SK-N-SH (cell line): Measurements from ENCODE around the gene DPP10. TPM values are rescaled to one million over a fixed set of nuclear protein-coding genes. Genes with fewer than 3 reads are reported as not detected.

Source experiments
- CTCF ChIA-PET: fragments of 300-600, 350-600 bp; formaldehyde crosslinking; extraction: SDS; loops from one replicate; lab custom pipeline; 2021; lab: Yijun Ruan, JAX
- POLR2A ChIA-PET: fragments of 350-600 bp; sonication (Branson Sonifier 250); formaldehyde crosslinking; extraction: SDS; loops from one replicate; lab custom pipeline; 2020; ENCODE audit warnings: antibody characterized with exemption, inconsistent platforms; lab: Yijun Ruan, JAX
- DNase-seq: peaks from one replicate; pipeline ENCODE4 v3.0.0; 2012
- H2AFZ ChIP-seq: fragments of 200-600 bp; sonication (generic); 2 replicates; pipeline ENCODE4 v1.8.1; 2016; ENCODE audit warnings: antibody characterized with exemption, mild to moderate bottlenecking, low read depth
- H3F3A ChIP-seq: fragments of 200-600 bp; sonication (generic); replicated peaks from 2 replicates; pipeline ENCODE3; 2016; ENCODE audit warnings: antibody characterized with exemption, mild to moderate bottlenecking; ENCODE audit not compliant: insufficient read depth
- H3K27ac ChIP-seq, 2 experiments: fragments of 200-500 bp in 1 of 2; fragments of 200-600 bp in 1 of 2; sonication (Bioruptor generic) in 1 of 2; sonication (generic), shearing (Covaris generic) in 1 of 2; 2 replicates each; pipeline versions ENCODE4 v1.5.1 to v1.6.1; 2014 to 2016; ENCODE audit warnings: low read depth in 2 of 2, inconsistent platforms in 1 of 2, low read length in 1 of 2, mild to moderate bottlenecking in 1 of 2, mixed read lengths in 1 of 2
- H3K27me3 ChIP-seq: fragments of 200-600 bp; sonication (generic), shearing (Covaris generic); 2 replicates; pipeline ENCODE4 v1.6.1; 2016; ENCODE audit warnings: mixed run types; ENCODE audit not compliant: insufficient read depth
- H3K36me3 ChIP-seq, 2 experiments: fragments of 200-500 bp in 1 of 2; fragments of 200-600 bp in 1 of 2; sonication (Bioruptor generic) in 1 of 2; sonication (generic) in 1 of 2; replicated peaks in 1 of 2; 2 replicates each; pipeline versions ENCODE3 to v1.5.1; 2014 to 2016; ENCODE audit warnings: low read length in 1 of 2, mild to moderate bottlenecking in 1 of 2; ENCODE audit not compliant: insufficient read depth in 2 of 2, control insufficient read depth in 1 of 2
- H3K4me1 ChIP-seq, 2 experiments: fragments of 200-500 bp in 1 of 2; fragments of 200-600 bp in 1 of 2; sonication (Bioruptor generic) in 1 of 2; sonication (generic), shearing (Covaris generic) in 1 of 2; 2 replicates each; pipeline versions ENCODE4 v1.5.1 to v1.6.1; 2014 to 2016; ENCODE audit warnings: low read depth in 1 of 2, low read length in 1 of 2, mixed run types in 1 of 2; ENCODE audit not compliant: insufficient read depth in 2 of 2, control insufficient read depth in 1 of 2
- H3K4me2 ChIP-seq: fragments of 200-600 bp; sonication (generic), shearing (Covaris generic); 2 replicates; pipeline ENCODE4 v1.6.1; 2017; ENCODE audit warnings: mixed run types
- H3K4me3 ChIP-seq, 2 experiments: fragments of 200-500 bp in 1 of 2; fragments of 200-600 bp in 1 of 2; sonication (Bioruptor generic) in 1 of 2; sonication (generic), shearing (Covaris generic) in 1 of 2; 2 replicates each; pipeline versions ENCODE4 v1.5.1 to v1.8.1; 2014 to 2016; ENCODE audit warnings: low read depth in 2 of 2, inconsistent platforms in 1 of 2, low read length in 1 of 2, mild to moderate bottlenecking in 1 of 2, mixed read lengths in 1 of 2, moderate library complexity in 1 of 2
- H3K79me2 ChIP-seq: fragments of 200-600 bp; sonication (generic); 2 replicates; pipeline ENCODE4 v1.8.1; 2017; ENCODE audit warnings: mild to moderate bottlenecking; ENCODE audit not compliant: insufficient read depth
- H3K9ac ChIP-seq: fragments of 200-600 bp; sonication (generic); 2 replicates; pipeline ENCODE4 v1.6.1; 2017; ENCODE audit warnings: mixed run types
- H3K9me2 ChIP-seq: fragments of 200-600 bp; sonication (generic); 2 replicates; pipeline ENCODE4 v1.6.1; 2017; ENCODE audit warnings: mixed run types
- H3K9me3 ChIP-seq: fragments of 200-600 bp; sonication (generic); 2 replicates; pipeline ENCODE4 v1.6.1; 2017; ENCODE audit warnings: mixed run types, mild to moderate bottlenecking, moderate library complexity
- H4K20me1 ChIP-seq: fragments of 200-600 bp; sonication (generic); 2 replicates; pipeline ENCODE4 v1.6.1; 2017; ENCODE audit warnings: mild to moderate bottlenecking, mixed run types; ENCODE audit not compliant: insufficient read depth
- CHD2 ChIP-seq: fragments of 150-350 bp; IDR thresholded peaks from 2 replicates; pipeline ENCODE4 v1.6.1; 2018; ENCODE audit warnings: low read length; ENCODE audit not compliant: partially characterized antibody
- EP300 ChIP-seq, 2 experiments: IDR thresholded peaks; 2 replicates each; pipeline versions ENCODE4 v1.4.0 to v1.6.1; 2012; ENCODE audit warnings: borderline replicate concordance in 1 of 2, low read depth in 1 of 2, low read length in 1 of 2
- EZH2phosphoT487 ChIP-seq: fragments of 200-600 bp; sonication (generic); IDR thresholded peaks from 2 replicates; pipeline ENCODE4 v1.6.1; 2017; ENCODE audit warnings: low read depth, mixed run types, mild to moderate bottlenecking, antibody characterized with exemption, moderate library complexity, borderline replicate concordance
- FOXJ3 ChIP-seq: sonication (generic); formaldehyde crosslinking; IDR thresholded peaks from 2 replicates; pipeline ENCODE4 v1.5.1; 2020; ENCODE audit warnings: mild to moderate bottlenecking, missing genetic modification reagents
- FOXM1 ChIP-seq: IDR thresholded peaks from 2 replicates; pipeline ENCODE4 v1.4.0; 2012; ENCODE audit warnings: low read depth, mild to moderate bottlenecking
- GABPA ChIP-seq: IDR thresholded peaks from 2 replicates; pipeline ENCODE4 v1.4.0; 2012; ENCODE audit warnings: low read depth, mild to moderate bottlenecking
- GATA2 ChIP-seq: sonication (generic); formaldehyde crosslinking; IDR thresholded peaks from 2 replicates; pipeline ENCODE4 v1.5.0; 2020; ENCODE audit warnings: mild to moderate bottlenecking, missing genetic modification reagents
- MEF2A ChIP-seq: IDR thresholded peaks from 2 replicates; pipeline ENCODE4 v1.4.0; 2012; ENCODE audit warnings: low read depth, borderline replicate concordance
- NFIC ChIP-seq: IDR thresholded peaks from 2 replicates; pipeline ENCODE4 v1.4.0; 2012; ENCODE audit warnings: borderline replicate concordance
- NRF1 ChIP-seq: IDR thresholded peaks from 2 replicates; pipeline ENCODE4 v1.6.1; 2012; ENCODE audit warnings: low read depth, mild to moderate bottlenecking, low read length
- POLR2AphosphoS5 ChIP-seq: IDR thresholded peaks from 2 replicates; pipeline ENCODE4 v1.6.1; 2012; ENCODE audit warnings: low read depth, low read length
- RAD21 ChIP-seq: IDR thresholded peaks from 2 replicates; pipeline ENCODE4 v1.6.1; 2012; ENCODE audit warnings: mild to moderate bottlenecking, low read length
- RCOR1 ChIP-seq: fragments of 150-350 bp; IDR thresholded peaks from 2 replicates; pipeline ENCODE4 v1.6.1; 2017; ENCODE audit warnings: antibody characterized with exemption, low read length
- RFX5 ChIP-seq: IDR thresholded peaks from 2 replicates; pipeline ENCODE4 v1.6.1; 2012; ENCODE audit warnings: mild to moderate bottlenecking, improper control_type of control experiment, low read length
- RXRA ChIP-seq: IDR thresholded peaks from 2 replicates; pipeline ENCODE4 v1.4.0; 2012; ENCODE audit warnings: low read depth, mild to moderate bottlenecking, borderline replicate concordance
- SMC3 ChIP-seq: IDR thresholded peaks from 2 replicates; pipeline ENCODE4 v1.6.1; 2012; ENCODE audit warnings: low read depth, low read length, improper control_type of control experiment
- TAF1 ChIP-seq: IDR thresholded peaks from 2 replicates; pipeline ENCODE4 v1.6.1; 2012; ENCODE audit warnings: low read depth, mild to moderate bottlenecking, low read length, moderate library complexity, borderline replicate concordance
- TCF12 ChIP-seq: IDR thresholded peaks from 2 replicates; pipeline ENCODE4 v1.4.0; 2012
- WGBS: methylation state at CpG from one replicate; pipeline ENCODE4 v1.1.6; 2017; ENCODE audit warnings: low lambda C conversion rate; 5-methylcytosine and 5-hydroxymethylcytosine counted together
- polyA plus RNA-seq, 3 experiments: library from polyadenylated mRNA; depleted of rRNA; stranded (reverse); fragments of >200 nt; gene quantifications; 2 replicates each; pipeline ENCODE4 v1.2.3, GENCODE V29; 2012
- TF ChIP-seq, protein P1 (sequence below): fragments of 150-350 bp; IDR thresholded peaks from 2 replicates; pipeline ENCODE4 v1.6.1; 2016; ENCODE audit warnings: mild to moderate bottlenecking, low read depth, low read length
- TF ChIP-seq, protein P2 (sequence below): fragments of 150-350 bp; IDR thresholded peaks from 2 replicates; pipeline ENCODE4 v1.6.1; 2017; ENCODE audit warnings: antibody characterized with exemption, low read length, low read depth, borderline replicate concordance

DPP10 gene
- polyA plus RNA-seq, 1 of the 3 experiments (the other 2 are of a cell fraction) = not detected

DNA sequence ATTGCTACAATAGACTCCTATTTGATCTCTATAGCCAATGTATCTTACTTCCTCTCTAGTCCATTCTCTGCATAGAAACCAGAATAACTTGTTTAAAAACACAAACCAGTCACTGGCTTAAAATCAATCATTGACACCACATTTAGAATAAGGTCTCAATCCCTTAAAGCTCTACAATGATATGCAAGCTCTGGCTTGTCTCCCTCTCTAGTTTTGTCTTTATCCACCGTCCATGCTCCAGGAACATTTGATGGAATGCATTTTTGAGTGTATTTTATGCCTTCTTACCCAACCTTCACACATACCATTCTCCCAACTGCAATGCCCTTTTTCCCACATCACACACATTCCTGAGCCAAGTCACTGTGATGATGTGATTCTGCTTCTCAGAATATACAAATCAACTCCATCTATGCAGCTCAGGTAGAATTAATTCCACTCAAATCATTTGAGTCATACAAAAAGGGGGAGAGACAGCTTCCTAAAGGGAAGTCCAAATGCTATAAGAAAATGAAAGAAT, 1107.2 kb downstream of the DPP10 start:
- Histone ChIP-seq H3K4me3 (no peak overlapping the region), H3K36me3 (no peaks in the 10 kb centered on the region), H3F3A (no peaks in the 10 kb centered on the region), H3K9me2 (no peaks in the 10 kb centered on the region), H4K20me1 (no peaks in the 10 kb centered on the region), H3K4me2 (no peak overlapping the region), H3K9ac (no peak overlapping the region), H3K4me1 (no peaks in the 10 kb centered on the region), H3K9me3 (no peaks in the 10 kb centered on the region), H2AFZ (no peak overlapping the region), H3K27me3 (no peaks in the 10 kb centered on the region), H3K79me2 (no peaks in the 10 kb centered on the region), H3K27ac (no peak overlapping the region)
- CTCF ChIA-PET = no interaction called here
- POLR2A ChIA-PET = no interaction called here
- DNase-seq = no peak
- WGBS = 10% methylated on average over 1 of the region's 1 CpG
- TF ChIP-seq EP300 (IDR thresholded peaks at IDR 0.05; ENCODE audit: borderline replicate concordance in 1 of 2, low read depth in 1 of 2, low read length in 1 of 2) = no peak
- TF ChIP-seq, protein P1, sequence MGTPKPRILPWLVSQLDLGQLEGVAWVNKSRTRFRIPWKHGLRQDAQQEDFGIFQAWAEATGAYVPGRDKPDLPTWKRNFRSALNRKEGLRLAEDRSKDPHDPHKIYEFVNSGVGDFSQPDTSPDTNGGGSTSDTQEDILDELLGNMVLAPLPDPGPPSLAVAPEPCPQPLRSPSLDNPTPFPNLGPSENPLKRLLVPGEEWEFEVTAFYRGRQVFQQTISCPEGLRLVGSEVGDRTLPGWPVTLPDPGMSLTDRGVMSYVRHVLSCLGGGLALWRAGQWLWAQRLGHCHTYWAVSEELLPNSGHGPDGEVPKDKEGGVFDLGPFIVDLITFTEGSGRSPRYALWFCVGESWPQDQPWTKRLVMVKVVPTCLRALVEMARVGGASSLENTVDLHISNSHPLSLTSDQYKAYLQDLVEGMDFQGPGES = no peak
- TF ChIP-seq NFIC = no peak
- no peak for TF ChIP-seq POLR2AphosphoS5
- TF ChIP-seq SMC3 = no peak
- TF ChIP-seq RFX5 = no peak
- no peak for TF ChIP-seq GABPA
- no peak for TF ChIP-seq FOXJ3 (CRISPR knock-in tag)
- TF ChIP-seq, protein P2, sequence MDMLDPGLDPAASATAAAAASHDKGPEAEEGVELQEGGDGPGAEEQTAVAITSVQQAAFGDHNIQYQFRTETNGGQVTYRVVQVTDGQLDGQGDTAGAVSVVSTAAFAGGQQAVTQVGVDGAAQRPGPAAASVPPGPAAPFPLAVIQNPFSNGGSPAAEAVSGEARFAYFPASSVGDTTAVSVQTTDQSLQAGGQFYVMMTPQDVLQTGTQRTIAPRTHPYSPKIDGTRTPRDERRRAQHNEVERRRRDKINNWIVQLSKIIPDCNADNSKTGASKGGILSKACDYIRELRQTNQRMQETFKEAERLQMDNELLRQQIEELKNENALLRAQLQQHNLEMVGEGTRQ = no peak
- no peak for TF ChIP-seq NRF1
- no peak for TF ChIP-seq TAF1
- TF ChIP-seq RAD21 = no peak
- TF ChIP-seq FOXM1 = no peak
- TF ChIP-seq EZH2phosphoT487 = no peak
- no peak for TF ChIP-seq CHD2
- TF ChIP-seq TCF12 = no peak
- no peak for TF ChIP-seq GATA2
- TF ChIP-seq RCOR1 = no peak
- no peak for TF ChIP-seq RXRA
- no peak for TF ChIP-seq MEF2A
